ENCODE measurements around the gene ADORA2B.
"Not testable (repeated sequence)": the region's sequence is repeated elsewhere in the genome, so short reads cannot be mapped to it uniquely, and the experiment has no call there.

ADORA2B gene

DNA sequence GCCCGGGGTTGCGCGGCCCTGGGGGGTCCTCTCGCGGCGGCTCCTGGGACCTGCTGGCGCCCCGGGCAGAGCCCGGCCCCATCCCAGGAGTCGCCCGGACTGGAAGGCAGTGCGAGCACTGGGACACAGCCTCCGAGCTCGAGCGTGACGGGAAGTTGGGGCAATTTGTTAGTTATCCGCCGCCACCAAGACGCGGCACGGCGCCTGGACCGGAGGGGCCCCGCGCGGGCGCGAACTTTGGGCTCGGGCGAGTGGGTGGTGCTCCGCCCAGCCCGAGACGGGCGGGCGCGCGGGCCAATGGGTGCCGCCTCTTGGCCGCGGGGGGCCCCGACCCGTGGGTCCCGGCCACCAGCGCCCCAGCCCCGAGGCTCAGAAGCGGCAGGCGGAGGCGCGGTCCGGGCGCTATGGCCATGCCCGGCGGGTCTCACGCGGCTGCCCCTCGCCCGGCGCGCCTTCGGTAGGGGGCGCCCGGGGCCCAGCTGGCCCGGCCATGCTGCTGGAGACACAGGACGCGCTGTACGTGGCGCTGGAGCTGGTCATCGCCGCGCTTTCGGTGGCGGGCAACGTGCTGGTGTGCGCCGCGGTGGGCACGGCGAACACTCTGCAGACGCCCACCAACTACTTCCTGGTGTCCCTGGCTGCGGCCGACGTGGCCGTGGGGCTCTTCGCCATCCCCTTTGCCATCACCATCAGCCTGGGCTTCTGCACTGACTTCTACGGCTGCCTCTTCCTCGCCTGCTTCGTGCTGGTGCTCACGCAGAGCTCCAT, at the start of gene ADORA2B:
Gene ADORA2B (plus strand): TSS at position 372 of the 768 bp plus-strand sequence. CDS start 119 bp downstream, at position 491.
- DNase-seq, result peak; percentile 61

DNA sequence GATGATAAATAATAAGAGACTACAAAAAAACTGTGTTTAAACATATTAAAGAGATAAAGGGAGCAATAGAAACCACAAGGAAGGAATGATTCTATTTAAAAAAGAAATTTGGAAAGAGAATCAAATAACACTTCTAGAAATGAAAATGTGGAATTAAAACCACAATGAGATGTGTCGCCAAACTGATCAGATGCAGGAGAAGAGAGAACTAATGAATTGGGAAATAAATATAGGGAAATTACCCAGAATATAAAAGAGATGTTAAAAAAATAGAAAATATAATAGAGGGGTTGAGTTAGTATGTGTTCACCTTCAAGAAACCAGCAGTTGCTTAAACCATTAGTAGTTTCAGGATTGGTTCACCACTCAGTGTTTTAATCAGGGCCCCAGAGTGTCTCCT, 48.7 kb upstream of the ADORA2B start:
- DNase-seq, result no peak

DNA sequence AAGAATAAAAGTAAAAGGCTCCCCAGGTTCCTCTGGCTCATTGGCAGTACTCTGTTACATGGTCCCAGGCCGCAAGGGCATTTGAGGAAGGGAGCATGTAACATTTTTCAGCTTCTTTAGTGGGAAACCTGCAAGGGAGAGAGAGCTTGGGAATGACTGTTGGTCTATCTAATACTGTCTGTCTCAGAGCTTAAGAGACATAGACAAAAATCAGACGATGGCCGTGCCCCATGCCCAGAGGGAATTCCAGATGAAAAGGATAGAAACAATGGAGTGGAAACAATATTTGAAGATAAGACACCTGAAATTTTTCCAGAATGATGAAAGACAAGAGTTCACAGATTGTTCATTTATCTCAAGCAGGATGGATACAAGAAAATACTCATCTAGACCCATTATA, 48.1 kb upstream of the ADORA2B start:
- DNase-seq, result no peak

DNA sequence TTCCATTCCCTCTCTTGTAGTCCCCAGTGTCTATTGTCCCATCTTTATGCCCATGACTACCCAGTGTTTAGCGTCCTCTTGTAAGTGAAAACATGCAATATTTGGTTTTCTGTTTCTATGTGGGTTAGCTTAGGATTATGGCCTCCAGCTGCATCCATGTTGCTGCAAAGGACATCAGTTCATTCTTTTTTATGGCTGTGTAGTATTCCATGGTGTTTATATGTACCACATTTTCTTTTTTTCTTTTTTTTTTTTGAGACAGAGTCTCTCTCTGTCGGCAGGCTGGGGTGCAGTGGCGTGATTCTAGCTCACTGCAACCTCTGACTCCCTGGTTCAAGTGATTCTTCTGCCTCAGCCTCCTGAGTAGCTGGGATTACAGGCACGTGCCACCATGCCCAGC, 45.3 kb upstream of the ADORA2B start:
- DNase-seq, result not testable (repeated sequence)

DNA sequence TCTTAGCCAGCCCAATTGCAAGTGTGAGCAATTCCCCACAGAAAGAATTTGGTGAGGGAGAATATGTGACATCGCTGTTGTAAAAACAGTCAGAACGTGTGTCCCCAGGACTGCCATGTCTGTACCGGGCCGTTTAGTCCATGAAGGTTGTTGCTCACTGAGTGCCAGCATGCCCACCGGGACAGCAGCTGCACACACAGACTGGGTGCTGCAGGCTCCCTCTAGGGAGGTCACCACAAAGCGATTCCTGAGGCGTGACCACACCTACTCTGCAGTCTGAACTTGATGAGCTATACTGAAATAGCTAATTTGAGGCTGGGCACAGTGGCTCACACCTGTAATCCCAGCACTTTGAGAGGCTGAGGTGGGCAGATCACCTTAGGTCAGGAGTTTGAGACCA, 44.1 kb upstream of the ADORA2B start:
- DNase-seq, result no peak

DNA sequence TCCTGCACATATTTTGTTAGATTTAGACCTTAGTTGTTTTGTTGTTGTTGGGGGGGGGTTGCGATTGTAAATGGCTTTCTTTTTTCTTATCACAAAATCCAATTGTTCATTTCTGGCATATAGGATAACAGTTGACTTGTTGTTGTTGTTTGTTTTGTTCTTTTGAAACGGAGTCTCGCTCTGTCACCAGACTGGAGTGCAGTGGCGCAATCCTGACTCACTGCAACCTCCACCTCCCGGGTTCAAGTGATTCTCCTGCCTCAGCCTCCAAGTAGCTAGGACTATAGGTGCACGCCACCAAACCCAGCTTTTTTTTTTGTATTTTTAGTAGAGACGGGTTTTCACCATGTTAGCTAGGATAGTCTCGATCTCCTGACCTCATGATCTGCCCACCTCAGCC, 39.7 kb upstream of the ADORA2B start:
- DNase-seq, result not testable (repeated sequence)

DNA sequence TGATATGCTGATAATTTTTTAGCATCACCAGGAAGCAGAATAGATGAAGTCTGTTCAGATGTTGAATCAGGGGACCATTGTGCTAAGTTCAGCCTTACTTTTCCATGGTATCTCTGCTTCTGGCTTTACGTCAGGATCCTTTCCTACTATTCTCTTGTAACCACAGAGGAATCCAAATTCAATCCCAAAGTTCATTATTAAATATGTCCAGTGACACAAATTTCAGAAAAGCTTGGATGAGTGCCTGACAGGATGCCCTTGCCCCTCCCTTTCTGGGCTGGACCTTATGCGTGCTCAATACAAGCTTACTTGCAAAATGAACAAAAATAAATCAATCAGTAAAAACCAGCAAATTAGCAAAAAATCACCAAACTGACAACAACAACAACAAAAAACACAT, 37.6 kb upstream of the ADORA2B start:
- no peak for DNase-seq

DNA sequence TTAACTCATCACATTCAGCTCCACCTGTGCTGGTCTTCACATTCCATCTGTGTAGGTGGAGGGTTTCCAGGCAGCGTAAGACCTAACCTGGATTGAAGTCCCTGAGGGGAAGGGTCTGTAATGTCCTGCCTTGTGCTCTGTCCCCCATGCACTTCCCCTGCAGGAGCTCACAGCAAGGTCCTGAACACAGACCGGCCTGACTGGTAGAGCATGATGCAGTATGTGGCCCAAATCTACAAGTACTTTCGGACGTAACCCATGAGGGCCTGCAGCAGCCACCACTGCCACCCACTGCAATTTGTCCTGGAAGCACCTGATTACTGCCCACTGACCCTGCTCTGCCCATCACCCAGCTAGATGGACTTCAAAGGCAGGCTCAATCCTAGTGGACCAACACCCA, 36.6 kb upstream of the ADORA2B start:
- DNase-seq, result no peak

DNA sequence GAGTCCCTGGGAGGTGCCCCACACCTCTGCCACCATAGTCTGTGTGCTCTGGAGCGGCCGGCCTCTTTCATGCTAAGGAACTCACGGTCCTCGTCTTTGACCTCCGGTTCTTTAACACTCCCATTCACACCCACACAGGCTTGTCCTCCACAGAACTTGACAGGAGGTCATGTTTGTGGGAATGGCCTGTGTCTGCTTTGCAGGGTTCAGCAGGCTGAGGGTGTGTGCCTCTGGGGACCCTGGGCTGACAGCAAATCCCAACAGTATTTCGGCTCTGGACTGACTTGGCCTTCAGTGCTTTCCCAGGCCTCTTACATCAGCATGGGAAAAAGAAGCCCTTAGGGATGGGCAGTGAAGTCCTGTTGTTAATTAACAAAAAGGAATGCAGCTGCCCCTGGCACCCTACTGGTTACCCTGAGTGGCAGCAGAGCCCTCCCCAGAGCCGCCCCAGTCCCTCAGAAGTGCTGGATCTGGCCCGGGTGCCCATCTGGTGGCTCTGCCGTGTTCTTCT, 35.4 kb upstream of the ADORA2B start:
- DNase-seq, result no peak

DNA sequence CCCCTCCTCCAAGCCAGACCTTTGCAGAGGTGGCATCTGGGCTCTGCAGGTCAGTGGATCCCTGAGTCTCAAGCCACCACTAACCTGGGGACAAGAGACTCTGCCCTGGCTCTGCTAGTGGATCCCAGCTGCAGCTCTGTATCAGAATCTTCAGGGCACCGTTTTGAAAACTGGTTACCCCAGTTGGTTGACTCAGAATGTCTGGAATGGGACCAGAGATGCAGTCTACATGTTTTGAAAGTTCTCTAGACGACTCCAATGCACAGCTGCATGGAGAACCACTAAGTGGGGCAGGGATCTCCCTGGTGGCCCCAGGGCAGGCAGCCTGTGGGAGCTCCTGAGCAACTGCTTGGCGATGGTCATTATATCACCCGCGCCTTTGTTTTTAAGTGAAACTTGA, 34.1 kb upstream of the ADORA2B start:
- DNase-seq, result no peak

DNA sequence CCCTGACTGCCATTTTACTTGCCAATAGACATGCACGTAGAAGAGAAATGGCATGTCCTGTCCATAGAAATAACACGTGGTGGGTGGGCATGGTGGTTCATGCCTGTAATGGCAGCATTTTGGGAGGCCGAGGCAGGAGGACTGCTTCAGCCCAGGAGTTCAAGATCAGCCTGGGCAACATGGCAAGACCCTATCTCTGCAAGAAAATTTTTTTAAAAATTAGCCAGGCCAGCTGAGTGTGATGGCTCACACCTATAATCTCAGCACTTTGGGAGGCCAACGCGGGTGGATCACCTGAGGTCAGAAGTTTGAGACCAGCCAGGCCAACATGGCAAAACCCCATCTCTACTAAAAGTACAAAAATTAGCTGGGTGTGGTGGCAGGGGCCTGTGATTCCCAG, 33.2 kb upstream of the ADORA2B start:
- DNase-seq, result not testable (repeated sequence)

DNA sequence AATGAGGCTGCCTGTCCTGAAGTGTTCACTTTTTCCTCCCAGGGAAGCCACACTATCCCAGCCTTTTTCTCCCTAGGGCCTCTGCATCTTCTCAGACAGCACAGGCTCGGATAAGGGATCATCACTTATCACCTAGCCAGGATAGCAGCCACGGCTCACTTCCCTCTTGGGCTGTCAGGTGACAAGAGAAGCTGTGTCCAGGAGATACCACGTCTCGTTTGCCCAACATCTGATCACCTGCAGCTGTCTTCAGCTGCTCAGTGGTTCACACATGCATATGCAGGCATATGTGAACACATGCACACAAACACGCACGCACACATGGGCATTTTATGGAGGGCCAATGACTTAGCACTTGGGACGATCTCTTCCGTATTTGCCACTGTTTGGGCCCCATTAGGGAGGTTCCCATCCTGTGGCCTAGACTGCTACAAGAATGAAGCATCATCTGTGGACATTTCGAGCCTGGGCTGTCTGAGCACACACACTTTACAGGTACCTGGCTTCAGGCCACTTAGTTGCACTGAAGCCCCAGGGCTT, 32.4 kb upstream of the ADORA2B start:
- no peak for DNase-seq

DNA sequence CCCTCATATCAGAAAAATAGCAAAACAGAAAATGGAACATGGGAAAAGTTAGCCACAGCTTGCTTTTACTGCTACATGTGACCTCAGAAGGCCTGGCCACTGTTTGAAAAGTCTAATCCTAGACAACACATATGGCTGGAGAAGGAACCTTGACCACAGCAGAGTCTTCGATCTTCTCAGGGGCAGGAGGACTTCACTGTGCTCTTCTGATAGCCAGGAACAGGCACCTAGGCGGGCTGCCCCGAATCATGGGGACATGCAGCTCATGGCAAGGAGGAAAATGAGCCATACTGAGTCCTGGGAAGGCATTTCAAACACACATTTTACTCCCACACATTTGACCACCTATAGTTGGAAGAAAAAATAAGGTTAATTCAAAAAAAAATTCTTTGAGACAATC, 31.1 kb upstream of the ADORA2B start:
- no peak for DNase-seq

DNA sequence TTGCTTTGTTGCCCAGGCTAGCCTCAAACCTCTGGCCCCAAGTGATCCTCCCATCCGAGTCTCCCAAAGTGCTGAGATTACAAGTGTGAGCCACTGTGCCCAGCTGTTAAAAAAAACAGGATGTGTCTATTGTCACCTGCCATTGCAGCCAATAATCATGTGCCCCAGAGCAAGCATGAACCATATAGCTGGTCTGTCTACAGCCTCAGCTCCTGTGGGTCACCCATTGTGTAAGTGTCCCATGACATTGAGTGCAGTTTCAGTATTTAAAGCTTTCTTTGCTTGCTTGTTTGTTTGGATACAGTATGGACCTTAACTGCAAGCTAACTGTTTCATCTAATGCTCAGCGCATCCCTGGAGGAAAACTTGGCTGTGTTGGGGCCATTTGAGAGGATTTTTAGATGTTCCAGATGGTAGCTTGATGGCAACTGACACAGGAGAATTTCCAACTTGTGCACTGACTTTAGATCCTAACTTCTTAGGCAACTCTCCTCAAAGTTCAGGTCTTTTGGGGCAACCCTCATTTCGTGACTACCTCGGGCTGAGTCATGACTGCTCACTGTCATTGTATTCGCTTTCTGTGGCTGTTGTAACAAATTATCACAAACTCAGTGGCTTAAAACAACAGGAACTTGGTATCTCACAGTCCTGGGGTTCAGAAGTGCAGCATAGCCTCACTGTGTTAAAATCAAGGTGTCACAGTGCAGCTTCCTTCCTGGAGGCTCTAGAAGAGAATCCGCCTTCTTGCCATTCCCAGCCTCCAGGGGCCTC, 30.3 kb upstream of the ADORA2B start:
- DNase-seq, result no peak

DNA sequence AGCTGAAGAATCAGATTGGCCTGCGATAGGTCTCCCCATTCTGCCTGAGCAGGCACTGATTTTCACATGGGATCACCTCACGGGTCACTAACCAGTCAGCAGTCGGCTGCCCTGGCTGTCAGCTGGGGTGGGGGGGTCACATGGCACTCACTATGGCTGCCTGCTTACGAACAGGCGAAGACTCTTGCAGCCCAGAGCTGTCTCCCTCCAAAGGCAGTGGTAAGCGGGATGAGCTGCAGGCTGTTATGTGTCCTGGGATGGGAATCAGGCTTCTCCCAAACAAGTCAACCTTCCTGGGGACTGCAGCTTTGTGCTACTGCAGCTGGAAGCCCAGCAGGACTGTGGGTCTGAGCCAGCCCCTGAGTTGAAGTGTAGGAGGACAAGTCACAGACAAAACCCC, 29.0 kb upstream of the ADORA2B start:
- DNase-seq, result no peak

DNA sequence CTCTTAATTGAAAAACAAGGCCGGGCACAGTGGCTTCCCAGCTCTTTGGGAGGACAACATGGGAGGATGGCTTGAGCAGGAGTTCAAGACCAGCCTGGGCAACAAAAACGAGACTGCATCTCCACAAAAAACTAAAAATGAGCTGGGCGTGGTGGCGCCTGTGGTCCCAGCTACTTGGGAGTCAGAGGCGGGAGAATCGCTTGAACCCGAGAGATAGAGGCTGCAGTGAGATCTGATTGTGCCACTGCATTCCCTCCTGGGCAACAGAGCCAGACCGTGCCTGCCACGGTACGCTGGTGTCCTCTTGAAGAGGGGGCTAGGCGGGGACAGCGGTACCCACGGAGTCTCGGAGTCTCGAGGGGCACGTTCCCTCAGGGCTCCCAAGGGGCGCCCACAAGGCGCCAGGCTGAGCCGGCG, 27.9 kb upstream of the ADORA2B start:
- DNase-seq, result no peak

DNA sequence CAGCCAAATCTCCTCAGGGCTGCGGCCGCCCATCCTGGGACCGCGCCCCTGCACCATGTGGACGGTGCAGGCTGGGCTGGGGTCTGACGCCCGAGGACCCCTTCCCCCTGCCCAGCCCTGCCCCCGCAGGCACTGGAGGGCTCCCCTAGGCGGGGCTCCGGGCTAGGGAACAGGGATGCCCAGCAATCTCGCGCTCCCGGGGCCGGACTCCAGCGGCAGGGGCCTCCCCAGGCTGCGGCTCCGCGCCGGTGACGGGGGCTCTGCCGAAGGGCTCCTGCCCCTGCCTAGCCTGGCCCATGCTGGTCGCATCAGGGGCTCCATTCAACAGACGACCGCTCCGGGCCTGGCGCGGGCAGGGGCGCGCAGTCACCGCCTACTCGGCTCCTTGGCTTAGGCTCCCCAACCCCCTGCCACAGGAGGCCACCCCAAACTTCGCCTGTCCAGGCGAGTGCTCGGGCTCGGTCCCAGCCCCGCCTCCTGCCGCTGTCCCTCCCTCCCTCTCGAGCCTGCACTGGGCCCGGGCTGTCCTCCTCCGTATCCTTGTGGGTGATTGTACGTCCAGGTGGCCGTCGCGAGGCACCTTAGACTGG, 27.4 kb upstream of the ADORA2B start:
- DNase-seq, result no peak

DNA sequence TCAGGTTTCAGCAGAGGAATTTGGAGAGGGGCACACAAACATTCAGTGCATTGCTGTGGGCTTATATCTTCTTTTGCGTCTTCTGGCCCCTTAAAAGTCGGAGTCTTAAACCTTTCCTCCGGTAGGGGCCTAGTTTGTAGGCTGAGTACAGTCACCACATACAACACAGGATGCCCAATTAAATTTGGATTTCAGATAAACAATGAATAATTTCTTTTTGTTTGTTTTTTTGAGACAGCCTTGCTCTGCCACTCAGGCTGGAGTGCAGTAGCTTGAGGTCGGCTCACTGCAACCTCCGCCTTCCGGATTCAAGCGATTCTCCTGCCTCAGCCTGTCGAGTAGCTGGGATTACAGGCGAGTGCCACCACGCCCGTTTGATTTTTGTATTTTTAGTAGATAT, 26.7 kb upstream of the ADORA2B start:
- DNase-seq, result no peak

DNA sequence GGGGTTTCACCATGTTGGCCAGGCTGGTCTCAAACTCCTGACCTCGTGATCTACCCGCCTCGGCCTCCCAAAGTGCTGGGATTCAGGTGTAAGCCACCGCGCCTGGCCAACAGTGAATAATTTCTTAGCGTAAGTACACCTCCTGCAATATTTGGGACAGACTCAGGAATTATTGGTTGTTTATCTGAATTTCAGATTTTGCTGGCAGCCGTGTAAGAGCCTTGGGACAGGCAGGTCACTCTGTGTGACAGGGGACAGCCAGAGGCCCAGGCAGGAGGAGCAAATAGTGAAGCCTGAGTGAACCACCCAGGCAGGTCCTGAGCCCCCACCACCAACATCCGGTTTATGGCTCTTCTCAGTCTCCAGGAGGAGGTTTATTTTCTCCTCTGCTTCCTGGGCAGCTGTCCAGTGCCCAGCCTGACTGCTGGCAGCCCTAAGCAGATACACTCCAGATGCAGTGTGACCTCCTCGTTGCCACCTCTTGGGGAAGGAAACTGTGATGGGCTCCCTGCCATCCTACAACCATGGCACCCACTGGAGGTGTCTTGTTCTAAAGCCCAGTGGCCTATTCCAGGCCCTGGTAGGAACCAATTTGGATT, 26.2 kb upstream of the ADORA2B start:
- DNase-seq, result no peak

DNA sequence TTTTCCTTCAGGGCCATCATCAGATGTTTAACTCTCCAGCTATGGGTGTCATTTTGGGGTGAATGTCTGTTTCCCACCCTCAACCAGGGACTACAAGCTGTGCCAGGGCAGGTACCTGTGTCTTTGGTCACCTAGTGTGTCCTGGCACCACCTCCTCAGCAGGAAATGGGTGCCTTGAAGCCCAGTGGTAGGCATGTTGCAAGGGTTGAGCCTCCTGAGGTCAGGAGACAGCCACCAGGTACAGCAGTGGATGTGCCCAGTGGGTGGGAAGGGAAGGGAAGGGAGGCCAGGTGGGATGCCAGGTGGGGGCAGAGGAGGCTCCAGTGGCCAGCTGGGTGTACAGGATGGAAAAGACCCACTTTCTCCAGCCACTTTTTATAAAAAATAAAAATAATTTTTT, 25.5 kb upstream of the ADORA2B start:
- no peak for DNase-seq

DNA sequence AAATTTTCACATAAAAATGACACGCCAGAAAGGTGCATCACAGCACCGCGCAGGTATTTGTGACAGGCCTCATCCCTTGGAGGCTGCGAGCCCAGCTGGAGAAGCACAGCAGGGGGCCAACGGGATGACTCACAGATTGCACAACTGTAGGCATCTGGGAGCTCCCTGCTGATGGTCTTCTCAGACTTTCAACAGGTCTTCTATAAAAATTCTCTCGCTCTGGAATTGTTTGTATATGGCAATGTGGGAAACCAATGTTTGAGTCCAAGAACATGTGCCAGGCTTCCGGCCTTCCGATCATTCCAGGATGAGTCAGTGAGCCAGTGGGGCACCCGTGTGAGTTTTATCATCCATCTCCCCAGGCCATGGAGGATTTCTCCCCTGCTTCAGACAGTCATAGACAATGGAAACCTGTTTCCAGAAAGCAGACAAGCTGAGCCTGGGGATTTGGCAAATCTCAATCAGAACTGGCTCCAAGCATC, 24.1 kb upstream of the ADORA2B start:
- DNase-seq, result peak; percentile 60

DNA sequence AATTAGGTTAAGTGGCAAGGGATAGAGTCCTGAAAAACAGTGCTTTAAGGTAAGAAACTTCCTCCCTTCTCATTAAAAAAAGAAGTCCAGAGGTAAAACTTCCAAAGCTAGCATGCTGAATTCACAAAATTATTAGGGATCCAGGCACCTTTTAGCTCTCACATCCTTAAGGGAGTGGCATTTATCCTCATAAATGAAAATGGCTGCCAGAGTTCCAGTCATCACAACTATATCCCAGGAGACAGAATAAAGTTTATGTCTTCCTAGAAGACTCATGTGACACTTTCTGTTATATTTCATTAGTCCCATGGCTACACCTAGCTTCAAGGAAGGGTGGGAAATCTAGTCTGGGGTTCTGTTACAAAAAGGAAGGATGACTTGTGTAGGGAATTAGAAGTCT, 23.3 kb upstream of the ADORA2B start:
- DNase-seq, result no peak

DNA sequence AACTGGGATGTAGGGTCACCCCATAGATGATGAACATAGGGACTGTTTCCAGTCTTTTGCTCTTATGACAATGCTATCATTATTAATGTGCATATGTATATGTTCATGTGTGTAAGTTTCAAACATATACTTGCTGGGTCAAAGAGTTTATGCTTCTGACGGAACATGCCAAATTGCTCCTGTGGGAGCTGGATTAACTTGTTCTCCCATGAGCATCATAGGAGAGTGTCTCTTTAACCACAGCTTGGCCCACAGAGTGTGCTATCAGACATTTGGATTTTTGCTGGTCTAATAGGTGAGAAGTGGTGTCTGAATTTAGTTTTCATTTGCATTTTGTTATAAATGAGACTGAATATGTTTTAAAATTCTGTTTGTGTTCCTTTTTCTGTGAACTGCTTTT, 22.3 kb upstream of the ADORA2B start:
- DNase-seq, result no peak
